NOMO-1 treated with DMSO at 0.1 percent for 48 hours (cell line): ENCODE results near the gene KCTD21.

Experiments
- DNase-seq: peaks from one replicate; lab custom pipeline; 2025; ENCODE audit not compliant: unreplicated experiment; lab: John Stamatoyannopoulos, UW

KCTD21 gene

DNA sequence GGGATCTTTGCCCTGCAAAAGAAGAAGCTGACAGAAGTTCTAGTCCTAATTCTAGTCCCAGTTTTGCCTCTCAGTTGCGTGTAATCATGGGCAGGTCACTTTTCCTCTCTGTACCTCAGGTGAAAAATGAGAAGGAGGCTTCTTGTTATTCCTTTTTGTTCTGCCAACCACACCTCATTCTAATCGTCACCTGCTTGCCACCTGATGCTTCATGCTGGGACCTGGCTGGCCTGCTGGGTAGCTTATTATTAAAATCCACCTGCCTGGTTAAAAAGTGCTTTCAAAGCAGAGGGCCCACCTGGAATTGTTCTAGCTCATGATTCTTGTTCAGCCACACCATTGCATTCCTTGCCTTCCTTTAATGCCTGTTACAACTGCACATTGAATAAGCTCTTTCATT lies 40.6 kb downstream of the KCTD21 start:
- DNase-seq, result no peak

DNA sequence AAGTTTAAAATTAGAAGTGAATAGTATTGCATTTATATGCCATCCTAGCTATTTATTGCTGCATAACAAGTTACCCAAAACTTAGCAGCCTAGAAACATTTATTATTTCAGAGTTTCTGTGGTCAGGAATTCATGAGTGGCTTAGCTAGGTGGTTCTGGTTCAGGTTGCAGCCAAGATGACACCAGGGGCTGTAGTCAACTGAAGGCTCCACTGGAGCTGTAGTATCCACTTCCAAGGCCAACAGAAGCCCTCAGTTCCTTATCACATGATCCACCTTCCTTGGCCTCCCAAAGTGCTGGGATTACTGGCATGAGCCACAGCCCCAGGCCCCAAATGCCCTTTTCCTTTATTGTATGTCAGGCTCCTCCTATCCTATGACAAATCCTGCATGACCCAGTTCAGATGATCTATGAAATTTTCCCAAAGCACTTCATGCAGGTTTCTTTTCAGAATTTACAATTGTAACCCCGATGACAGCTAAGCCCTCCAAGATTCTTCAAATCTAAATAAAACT lies 42.9 kb downstream of the KCTD21 start:
- DNase-seq, result no peak

DNA sequence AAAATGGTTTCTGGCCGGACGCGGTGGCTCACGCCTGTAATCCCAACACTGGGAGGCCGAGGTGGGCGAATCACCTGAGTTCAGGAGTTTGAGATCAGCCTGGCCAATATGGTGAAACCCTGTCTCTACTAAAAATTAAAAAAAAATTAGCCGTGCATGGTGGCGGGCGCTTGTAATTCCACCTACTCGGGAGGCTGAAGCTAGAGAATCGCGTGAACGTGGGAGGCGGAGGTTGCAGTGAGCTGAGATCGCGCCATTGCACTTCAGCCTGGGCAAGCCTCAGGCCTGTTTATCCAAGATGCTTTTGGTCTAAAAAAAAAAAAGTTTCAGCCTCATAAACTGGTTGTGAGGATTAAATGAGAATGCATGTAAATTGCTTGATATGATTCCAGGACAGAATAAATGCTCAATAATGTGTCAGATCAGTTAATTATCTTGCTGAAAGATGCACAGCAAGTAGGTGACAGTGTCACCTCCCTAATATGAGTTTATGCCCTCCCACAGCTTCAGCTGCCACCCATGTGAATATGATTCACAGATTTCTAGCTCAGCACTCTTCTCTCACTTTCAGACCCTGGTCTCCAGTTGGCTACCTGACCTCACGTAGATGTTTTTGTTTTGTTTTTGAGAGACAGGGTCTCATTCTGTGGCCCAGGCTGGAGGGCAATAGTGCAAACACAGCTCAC lies 47.9 kb downstream of the KCTD21 start:
- no peak for DNase-seq

DNA sequence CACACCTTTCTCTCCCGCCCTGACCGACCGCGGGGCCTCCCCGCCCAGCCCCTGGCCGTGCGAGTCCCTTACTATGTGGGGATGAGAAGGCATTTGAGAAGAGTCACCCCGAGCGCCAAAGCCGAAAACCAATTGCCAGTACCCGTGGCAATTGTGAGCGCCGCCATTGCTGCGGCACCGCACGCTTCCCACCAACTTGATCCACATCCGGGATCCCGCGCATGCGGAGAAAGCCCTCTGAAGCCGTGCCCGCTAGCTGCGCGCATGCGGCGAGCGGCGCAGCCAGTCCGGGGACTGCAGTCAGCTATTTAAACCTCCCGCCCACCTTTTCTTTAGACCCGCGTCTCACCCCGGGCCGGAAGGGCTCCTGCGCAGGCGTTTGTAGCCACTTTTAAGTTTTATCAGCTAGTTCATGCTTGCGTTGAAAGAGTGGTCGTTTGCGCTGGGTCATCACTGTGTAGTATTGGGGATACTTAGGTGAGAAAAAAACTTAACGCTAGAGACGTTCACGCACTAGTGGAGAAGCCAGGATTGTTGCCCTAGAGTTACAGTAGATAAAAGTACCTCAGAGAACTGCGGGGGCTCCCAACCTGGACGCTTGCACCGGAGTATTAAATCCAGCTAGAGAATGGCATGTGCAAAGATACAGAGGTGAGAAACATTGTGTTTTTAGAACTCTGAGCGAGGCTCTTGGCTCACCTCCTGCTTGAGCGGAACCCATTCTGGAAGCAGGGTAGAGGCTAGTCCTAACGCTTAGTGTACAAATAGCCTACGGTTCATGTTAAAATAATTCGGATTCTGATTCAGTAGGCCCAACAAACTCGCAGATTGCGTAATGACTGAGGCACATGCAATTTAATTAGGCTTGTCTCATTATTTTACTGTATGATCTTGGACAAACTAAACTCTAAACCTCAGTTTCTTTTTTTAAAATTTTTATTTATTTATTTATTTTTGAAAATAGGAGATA lies 48.7 kb downstream of the KCTD21 start, which contains the start of gene ALG8:
TSS of gene ALG8 (minus strand) at position 205 of the 970 bp plus-strand sequence. CDS start at position 167, 38 bp downstream.
- peak; percentile 93 for DNase-seq

DNA sequence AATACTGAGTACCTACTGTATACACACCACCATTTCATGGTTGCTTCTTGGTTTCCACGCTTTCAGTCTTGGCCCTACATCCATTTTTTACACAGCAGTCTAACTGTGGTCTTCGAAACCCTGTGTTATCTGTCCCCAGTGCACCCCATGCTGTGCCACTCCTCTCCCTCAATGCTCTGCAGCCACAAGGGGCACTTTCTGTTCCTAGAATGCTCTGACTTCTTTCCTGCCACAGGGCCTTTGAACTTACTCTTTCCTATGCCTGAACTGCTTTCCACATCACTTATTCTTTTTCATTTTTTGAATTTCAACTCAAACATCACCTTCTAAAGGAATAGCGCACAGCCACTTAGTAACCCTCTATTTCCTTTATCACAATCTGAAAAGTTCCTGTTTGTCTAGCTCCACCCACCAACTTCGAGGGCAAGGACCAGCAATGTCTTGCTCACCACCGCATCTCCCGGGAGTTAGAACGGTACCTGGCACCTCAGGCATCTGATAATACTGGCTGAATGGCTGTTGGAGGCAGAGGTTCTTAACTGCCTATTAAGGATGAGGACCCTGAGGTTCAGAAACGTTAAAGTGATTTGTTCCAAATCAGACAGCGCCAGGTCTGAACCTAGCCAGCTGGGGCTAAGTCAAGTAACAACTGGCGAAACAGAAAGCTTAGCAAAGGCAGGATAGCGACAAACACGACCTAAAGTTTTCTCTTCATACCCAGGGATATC lies 49.6 kb downstream of the KCTD21 start:
- peak; percentile 45 for DNase-seq

- no peak for DNase-seq
Observed at GRCh38 chr11:78138291-78138690, 50.1 kb downstream of the KCTD21 start.

DNA sequence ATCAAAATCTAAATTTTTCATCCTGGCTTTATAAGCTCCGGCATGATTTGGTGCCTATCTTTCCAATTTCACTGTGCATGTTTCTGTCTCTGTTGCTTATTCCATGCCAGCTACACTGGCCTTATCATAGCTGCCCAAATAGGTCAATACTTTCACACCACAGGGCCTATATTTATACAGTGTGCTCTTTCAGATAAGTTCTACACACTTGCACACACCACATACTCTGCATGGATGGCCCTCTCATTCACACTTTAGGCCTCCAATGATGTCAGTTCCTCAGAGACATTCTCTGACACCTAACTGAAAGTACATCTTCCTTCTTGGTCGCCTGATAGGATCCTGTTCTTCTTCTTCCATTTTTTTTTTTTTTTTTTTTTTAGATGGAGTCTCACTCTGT lies 56.0 kb downstream of the KCTD21 start:
- DNase-seq, result no peak

GRCh38 chr11:78131956-78132355 lies 56.5 kb downstream of the KCTD21 start:
- no peak for DNase-seq

- peak; percentile 4 for DNase-seq
Observed at GRCh38 chr11:78127403-78127802, 61.0 kb downstream of the KCTD21 start.
